IMR-90 (cell line): ENCODE measurements around the gene GVQW3.

ENCODE experiments used
- CEBPB ChIP-seq: IDR thresholded peaks from 2 replicates; pipeline ENCODE4 v1.6.1; 2012; ENCODE audit warnings: low read depth, low read length, improper control_type of control experiment
- CTCF ChIP-seq: conservative IDR thresholded peaks from 2 replicates; pipeline ENCODE4 v1.5.1; 2012; ENCODE audit warnings: mild to moderate bottlenecking, low read depth, low read length, improper control_type of control experiment
- MAFK ChIP-seq: IDR thresholded peaks from 2 replicates; pipeline ENCODE4 v1.6.1; 2012; ENCODE audit warnings: low read depth, low read length, improper control_type of control experiment
- MXI1 ChIP-seq: IDR thresholded peaks from 2 replicates; pipeline ENCODE4 v1.6.1; 2012; ENCODE audit warnings: low read depth, mild to moderate bottlenecking, low read length, moderate library complexity, borderline replicate concordance
- POLR2A ChIP-seq: IDR thresholded peaks from 2 replicates; pipeline ENCODE4 v1.6.1; 2012; ENCODE audit warnings: mild to moderate bottlenecking, low read depth, low read length
- RCOR1 ChIP-seq: IDR thresholded peaks from 2 replicates; pipeline ENCODE4 v1.6.1; 2012; ENCODE audit warnings: mild to moderate bottlenecking, low read length, improper control_type of control experiment; ENCODE audit not compliant: insufficient replicate concordance

GRCh38 chr11:76406359-76406758, 25.2 kb downstream of the GVQW3 start:
- TF ChIP-seq POLR2A = no peak
- TF ChIP-seq MAFK = no peak
- TF ChIP-seq RCOR1 = no peak
- no peak for TF ChIP-seq CTCF
- no peak for TF ChIP-seq CEBPB
- no peak for TF ChIP-seq MXI1
